Adipose tissue (tissue), 3 donors: Measurements from ENCODE around the gene KPNA4. TPM values are rescaled to one million over a fixed set of nuclear protein-coding genes. Genes with fewer than 3 reads are reported as not detected.
"Not testable (repeated sequence)": the region's sequence is repeated elsewhere in the genome, so short reads cannot be mapped to it uniquely, and the experiment has no call there.

Experiments
- H3K27ac ChIP-seq: one replicate; pipeline ENCODE4 v1.5.1; 2013; ENCODE audit warnings: low read depth, low read length
- WGBS, 3 donors: extraction: QIAGEN DNeasy Blood & Tissue Kit; methylation state at CpG; one replicate each; pipeline ENCODE4 v1.1.7; 2013; 5-methylcytosine and 5-hydroxymethylcytosine counted together
- polyA plus RNA-seq, 3 donors: library from polyadenylated mRNA; stranded (reverse); fragments of 200-250 nt; gene quantifications; one replicate each; pipeline ENCODE4 v1.2.3, GENCODE V29; 2013
- donor health status: healthy with polysubstance abuse.
- donor health status: Bipolar disorder and iron deficiency.
- donor health status: healthy.

KPNA4 gene
- polyA plus RNA-seq, 3 donors, result 5.9 to 15.3 (median 15.1) TPM

DNA sequence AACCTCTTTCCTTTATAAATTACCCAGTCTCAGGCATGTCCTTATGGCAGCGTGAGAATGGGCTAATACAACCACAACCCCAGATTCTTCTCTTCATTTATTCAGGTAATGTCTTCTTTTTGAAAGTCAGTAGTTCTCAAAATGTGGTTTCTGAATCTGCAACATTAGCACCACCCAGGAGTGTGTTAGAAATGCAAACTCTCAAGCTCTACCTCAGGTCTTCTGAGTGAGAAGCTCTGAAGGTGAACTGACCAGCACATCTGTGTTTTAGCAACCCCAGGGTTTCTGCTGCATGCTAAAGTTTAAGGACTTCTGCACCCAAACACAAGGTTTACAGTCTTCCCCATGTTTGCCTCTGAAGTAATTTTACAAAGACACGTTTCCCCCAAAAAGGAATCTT, 93.5 kb downstream of the KPNA4 start:
- WGBS, 3 donors, result 61 to 89% (median 88%) methylated on average over 2 of the region's 2 CpGs
- no peak overlapping the region for H3K27ac ChIP-seq

DNA sequence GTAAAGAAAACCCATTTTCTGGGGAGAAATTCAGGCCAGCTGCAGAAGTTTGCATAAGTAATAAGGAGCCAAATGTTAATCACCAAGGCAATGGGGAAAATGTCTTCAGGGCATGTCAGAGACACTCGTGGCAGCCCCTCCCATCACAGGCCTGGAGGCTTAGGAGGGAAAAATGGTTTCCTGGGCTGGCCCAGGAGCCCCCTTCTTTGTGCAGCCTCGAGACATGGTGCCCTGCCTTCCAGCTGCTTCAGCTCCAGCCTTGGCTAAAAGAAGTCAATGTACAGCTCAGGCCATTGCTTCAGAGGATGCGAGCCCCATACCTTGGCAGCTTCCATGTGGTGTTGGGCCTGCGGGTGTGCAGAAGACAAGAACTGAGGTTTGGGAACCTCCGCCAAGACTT, 95.2 kb downstream of the KPNA4 start:
- no peak overlapping the region for H3K27ac ChIP-seq
- WGBS, 3 donors, result 85 to 91% (median 89%) methylated on average over 5 of the region's 5 CpGs

DNA sequence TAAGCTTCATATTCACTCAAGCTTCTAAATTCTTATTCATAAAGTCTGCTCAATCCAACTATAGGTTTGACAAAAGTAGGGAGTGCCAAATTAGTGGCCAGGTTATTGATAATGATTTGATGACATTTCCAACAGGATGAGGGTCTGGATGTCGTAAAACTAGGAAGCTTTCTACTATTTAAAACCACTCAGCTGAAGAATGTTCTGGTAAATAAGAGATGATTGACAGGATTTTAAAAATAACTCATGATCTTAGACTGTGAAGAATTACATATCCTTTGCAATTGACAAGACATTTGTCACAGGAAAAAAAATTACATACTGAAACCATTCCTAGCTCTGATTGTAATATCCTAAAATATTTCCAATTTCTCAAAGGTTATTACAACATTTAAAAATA, 100.4 kb downstream of the KPNA4 start:
- 75 to 89% (median 76%) methylated on average over 1 of the region's 1 CpG for WGBS, 3 donors

DNA sequence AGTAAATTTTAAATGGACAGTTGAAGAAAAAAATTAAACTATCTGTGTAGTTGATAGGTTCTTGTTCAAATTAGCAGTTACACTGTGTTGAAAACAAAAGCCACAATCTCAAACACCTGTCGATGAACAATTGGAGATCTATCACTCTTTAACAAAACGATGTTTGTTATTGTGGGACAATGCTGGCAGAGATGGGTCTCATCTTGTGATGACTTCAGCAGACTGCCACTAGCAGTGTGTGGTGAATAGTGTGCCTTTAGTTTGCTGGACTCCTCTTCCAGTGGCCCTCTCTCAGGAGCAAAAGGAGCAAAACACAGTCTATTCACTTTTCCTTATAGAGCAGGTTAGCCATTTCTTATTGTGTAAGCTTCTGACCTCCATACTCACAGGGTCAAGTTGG, 101.0 kb downstream of the KPNA4 start:
- no peak overlapping the region for H3K27ac ChIP-seq
- 55 to 94% (median 88%) methylated on average over 2 of the region's 2 CpGs for WGBS, 3 donors

More for the DNA sequence above, 100.4 kb downstream of the KPNA4 start:
- no peak overlapping the region for H3K27ac ChIP-seq

DNA sequence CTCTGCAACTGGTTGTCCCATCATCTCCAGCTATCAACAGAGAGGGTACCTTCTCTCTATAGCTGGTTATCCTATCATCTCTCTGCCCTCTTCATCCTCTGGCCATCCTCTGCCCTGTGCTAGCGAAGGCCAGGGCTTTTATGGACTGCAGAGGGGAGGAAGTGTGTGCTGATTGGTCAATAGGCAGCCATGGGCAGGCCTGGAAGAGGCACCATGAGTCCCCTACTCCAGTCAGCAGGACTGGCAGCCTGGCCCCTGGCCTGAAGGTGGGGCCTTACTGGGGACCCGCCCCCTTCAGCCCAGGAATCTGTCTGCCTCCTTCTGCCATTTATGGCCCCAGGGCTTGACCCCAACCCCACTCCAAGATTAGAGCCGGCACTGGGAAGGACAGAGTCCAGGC, 105.3 kb downstream of the KPNA4 start:
- H3K27ac ChIP-seq, result no peak overlapping the region
- WGBS, 3 donors, result 80 to 86% (median 84%) methylated on average over 3 of the region's 3 CpGs

DNA sequence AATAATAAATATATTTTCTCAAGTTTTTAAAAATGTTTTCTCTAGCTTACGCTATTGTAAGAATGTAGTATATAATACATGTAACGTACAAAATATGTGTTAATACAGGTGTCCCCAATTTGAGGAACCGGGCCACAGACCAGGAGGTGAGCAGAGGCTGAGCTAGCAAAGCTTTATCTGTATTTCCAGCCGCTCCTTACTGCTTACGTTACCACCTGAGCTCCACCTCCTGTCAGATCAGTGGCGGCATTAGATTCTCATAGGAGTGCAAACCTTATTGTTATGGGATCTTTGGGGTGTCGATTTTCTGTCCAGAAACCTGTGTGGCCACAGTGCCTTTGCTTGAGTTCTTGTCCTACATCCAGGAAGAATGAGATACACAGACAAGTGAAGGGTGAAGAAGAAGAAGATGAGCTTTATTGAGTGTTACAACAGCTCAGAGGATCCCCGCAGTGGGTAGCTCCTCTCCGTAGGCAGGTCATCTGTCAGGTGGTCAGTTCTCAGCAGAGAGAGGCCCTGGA, 105.9 kb downstream of the KPNA4 start:
- 88 to 91% (median 89%) methylated on average over 9 of the region's 9 CpGs for WGBS, 3 donors
- no peak overlapping the region for H3K27ac ChIP-seq

DNA sequence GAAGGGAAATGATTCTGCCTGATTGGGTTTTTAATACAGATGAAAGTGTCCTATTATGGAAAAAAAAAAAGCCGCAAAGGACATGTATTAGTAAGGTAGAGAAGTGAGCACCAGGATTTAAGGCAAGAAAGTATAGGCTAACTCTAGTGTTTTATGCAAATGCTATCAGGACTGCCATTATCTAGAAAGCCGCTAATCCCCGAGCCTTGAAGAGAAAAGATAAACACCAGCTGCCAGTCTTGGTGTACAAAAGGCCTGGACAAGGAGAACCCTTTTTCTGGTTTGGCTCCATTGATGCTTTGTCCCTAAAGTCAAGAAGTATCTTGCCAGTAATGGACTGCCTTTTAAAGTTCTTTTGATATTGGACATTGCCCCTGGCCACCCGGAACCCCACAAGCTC, 107.2 kb downstream of the KPNA4 start:
- 53 to 85% (median 82%) methylated on average over 4 of the region's 4 CpGs for WGBS, 3 donors
- no peak overlapping the region for H3K27ac ChIP-seq

DNA sequence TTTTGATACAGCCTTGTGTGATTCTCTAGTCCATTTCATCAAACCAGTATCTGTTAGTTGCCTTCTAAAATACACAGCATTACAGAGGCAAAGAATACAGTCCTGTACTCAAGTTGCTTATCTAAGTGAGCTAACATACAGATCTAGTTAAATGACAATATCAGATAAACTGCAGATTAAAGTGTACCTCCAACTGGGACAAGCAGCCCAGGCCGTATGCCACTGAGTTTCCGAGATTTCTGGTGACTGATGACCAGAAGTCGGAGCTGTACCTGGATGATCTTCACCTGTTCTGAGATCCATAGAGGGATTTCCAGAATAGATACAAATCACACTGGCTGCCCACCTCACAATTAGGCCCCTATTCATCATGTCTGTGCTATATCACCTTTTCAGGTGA, 109.5 kb downstream of the KPNA4 start:
- 79 to 95% (median 91%) methylated on average over 3 of the region's 3 CpGs for WGBS, 3 donors
- H3K27ac ChIP-seq, result no peak overlapping the region

DNA sequence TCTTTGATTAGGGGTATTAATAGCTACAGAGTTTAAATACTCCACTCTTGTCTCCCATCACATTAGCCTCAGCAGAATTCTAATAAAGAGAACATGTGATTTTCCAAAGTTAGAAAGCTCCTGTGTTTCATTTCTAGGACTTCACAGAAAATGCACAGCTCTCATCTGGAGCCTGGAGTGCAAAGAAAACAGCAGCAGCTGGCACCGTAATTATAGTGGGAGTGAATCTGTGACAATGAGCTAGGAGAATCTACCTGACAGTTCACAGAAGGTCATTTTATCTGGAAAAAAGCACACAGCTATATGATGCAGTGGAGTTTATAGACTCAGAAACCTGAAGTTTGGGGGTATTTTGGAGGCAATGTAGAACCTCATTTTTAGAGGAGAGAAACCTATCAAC, 110.4 kb downstream of the KPNA4 start:
- WGBS, 3 donors, result 63 to 74% (median 67%) methylated on average over 1 of the region's 1 CpG
- H3K27ac ChIP-seq, result no peak overlapping the region

DNA sequence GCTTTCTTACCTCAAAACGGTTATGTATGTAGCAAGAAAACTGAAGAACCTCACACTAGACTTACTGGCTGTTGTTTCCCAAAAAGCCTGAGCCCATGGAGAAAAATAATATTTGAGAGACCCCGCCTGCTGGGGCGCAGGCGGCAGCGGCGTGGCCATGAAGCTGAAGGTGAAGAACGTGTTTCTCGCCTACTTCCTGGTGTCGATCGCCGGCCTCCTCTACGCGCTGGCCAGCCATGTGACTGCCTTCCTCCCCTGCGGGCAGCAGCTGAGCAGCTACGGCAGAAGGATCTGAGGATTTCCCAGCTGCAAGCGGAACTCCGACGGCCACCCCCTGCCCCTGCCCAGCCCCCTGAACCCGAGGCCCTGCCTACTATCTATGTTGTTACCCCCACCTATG, 113.1 kb downstream of the KPNA4 start:
- 94 to 98% (median 96%) methylated on average over 15 to 19 of the region's 19 CpGs for WGBS, 3 donors
- not testable (repeated sequence) for H3K27ac ChIP-seq

DNA sequence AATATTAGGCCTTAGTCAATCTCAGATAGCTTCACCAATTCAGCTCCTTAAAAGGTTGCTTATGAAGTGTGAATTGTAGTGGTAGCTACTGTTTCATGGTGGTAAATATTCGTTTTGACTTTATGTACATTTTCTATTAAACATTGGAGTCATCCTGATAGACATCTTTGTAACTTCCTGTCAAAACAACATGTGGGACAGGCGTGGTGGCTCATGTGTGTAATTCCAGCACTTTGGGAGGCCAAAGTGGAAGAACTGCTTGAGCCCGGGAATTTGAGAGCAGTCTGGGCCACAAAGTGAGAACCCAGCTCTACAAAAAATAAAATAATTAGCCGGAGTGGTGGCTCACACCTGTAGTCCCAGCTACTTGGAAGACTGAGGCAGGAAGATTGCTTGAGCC, 113.8 kb downstream of the KPNA4 start:
- H3K27ac ChIP-seq, result no peak overlapping the region
- 86 to 94% (median 89%) methylated on average over 4 of the region's 4 CpGs for WGBS, 3 donors

DNA sequence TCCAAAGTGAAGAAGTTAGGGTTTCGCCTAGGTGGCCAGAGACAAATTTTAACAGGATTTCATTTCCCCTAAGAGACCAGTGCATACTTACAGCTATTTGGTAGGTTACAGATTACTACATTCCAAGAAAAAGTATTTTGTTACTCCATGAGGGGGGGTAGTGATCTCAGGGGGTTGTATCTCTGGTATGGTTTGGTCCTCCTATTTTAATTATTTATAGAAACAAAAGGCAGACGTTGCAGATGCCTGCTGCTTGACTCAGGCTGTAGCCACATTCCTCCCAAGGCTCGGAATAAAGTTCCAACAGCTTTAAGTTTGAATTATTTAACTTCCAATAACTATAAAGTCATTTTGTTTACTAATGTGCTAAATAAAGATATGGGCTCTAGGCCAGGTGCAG, 114.5 kb downstream of the KPNA4 start:
- H3K27ac ChIP-seq, result no peak overlapping the region
- WGBS, 3 donors, result 70 to 81% (median 76%) methylated on average over 3 of the region's 3 CpGs

DNA sequence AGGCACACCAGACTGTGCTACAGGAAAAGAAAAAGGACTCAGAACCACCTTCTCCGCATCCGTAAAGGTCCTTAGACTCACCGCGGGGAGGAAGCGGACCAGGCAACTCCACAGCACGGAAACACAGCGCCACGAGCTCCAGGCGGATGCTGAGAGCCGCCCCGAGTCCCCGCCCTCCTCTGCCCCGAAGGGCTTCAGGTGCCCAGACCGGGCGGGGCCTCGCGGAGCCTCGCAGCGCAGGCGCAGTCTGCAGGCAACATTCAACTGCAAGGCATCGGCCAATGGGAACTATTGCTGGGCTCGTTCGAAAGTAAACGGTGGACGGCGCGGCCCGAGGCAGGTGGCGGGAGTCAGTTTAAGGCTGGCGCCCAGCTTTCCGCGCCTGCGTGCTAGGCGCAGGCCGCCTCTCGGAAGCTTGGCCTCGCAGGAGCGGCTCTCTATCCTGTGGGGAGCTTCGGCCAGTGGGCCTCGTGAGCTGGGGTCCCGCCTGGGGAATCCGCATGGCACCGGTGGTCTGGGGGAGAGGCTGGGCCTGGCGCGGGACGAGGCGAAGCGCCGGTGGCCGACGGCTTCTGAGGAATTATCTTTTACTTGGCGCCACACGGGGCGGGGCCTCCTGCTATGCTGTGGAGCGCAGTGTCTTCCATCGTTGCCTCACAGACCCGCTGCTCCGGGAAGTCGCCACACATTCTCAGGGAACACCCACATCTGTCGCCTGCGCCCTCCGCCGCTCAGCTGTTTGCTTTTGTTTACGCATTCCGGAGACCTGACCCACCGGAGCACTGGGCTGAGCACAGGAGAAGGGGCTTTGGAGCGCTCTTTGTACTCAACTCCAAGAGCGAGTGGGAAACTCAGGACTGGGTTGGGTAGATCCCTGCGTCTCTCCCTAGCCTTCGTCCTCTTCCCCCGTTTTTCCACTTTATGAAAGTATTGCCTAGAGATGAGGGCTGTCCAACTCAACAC, 115.5 kb downstream of the KPNA4 start, which contains the start of gene TRIM59:
Gene TRIM59, minus strand, starts transcription at position 151 of the 963 bp plus-strand sequence. CDS start 10,603 bp downstream, outside the sequence.
- no peak within 1 kb of the TSS for H3K27ac ChIP-seq
- 10 to 11% (median 11%) methylated on average over 66 to 71 of the region's 71 CpGs for WGBS, 3 donors

DNA sequence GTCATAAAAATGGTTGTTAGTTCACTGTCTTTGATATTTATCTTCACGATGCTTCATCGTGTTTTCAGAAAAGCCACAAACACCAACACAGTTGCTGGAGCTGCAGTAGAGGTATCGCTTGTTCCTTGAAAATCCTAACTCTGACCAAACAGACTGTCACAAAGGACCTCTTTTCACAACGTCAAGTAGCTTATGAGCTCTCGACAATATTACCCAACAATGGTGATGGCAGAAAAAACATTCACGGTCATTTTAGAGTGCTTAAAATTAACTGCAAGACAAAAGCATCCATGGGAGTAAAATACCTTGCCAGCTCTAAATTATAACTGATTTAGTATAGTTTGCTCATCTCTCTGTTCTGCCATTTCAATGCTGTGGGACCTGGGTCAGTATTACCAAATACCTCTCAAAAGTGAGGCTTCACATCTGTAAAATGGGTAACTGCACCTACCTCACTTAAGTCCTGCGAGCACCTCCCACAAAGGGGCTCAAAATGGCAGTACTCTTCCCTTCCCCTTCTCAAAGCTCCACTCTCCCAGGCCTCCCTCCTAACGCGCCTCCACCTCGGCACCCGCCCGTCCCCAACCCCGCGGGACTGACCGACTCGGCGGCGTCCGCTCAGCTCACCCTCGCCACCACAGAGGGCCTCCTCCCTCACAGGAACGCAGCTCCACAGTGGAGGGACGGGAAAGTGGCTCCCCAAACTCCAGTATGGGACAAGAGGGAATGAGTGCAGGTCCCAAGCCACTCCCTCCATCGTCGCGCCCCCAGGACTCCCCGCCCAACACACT, 116.3 kb downstream of the KPNA4 start:
- 3 to 4% (median 4%) methylated on average over 26 of the region's 26 CpGs for WGBS, 3 donors
- H3K27ac ChIP-seq, result no peak overlapping the region

DNA sequence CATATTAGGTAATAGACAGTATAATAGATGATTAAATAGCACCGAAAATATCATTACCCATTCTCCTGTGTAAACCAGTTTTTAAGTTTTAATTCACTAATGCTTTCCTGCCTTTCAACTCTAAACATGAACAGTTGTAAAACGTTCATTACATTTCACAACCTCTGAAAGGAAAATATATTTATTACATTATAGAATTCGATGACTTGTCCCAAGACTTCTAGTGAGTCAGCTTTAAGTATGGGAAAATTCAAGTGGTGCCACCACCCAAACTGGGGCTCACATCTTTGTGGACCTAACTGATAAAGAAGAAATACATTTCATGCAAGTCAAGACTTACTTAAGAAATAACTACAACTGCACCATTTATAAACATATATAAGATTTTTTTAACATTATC, 117.8 kb downstream of the KPNA4 start:
- WGBS, 3 donors, result 67 to 75% (median 69%) methylated on average over 3 of the region's 3 CpGs
- no peak overlapping the region for H3K27ac ChIP-seq

DNA sequence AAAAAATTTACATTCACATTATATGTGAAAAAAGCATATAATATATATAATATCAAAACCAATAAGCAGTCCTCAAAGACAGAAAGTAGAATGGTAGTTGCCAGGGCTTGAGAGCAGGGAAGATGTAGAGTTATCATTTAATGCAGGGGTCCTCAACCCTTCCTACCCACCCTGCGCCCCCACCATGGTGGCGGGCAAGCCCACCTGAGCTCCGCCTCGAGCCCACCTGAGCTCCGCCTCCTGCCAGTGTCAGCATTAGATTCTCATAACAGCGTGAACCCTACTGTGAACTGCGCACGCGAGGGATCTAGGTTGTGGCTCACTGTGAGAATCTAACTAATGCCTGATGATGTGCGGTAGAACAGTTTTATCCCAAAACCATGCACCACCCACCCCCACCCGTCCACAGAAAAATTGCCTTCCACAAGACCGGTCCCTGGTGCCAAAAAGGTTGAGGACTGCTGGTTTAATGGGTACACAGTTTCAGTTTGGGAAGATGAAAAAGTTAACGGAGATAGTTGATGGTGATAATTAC, 118.8 kb downstream of the KPNA4 start:
- H3K27ac ChIP-seq, result no peak overlapping the region
- WGBS, 3 donors, result 97 to 98% (median 98%) methylated on average over 13 of the region's 13 CpGs

DNA sequence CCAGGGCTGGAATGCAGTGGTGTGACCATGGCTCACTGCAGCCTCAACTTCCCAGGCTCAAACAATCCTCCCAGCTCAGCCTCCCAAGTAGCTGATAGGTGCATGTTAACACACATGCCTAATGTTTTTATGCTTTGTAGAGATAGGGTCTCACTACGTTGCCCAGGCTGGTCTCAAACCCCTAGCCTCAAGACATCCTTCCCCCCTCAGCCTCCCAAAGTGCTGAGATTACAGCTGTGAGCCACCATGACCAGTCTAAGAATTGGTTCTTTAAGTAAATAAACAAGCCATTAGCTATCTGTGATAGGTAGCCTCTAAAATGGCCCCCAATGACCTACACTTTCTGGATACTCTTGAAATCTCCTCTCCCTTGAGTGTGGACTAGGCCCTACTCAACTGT, 119.5 kb downstream of the KPNA4 start:
- no peak overlapping the region for H3K27ac ChIP-seq
- WGBS, 3 donors, result 92 to 100% (median 98%) methylated on average over 1 of the region's 1 CpG
